ENCODE measurements around the gene MASP1. TPM values are rescaled to one million over a fixed set of nuclear protein-coding genes. Genes with fewer than 3 reads are reported as not detected.

The MASP1 gene
- polyA plus RNA-seq, 1 donor from 2014 or later: 0.19 TPM

DNA sequence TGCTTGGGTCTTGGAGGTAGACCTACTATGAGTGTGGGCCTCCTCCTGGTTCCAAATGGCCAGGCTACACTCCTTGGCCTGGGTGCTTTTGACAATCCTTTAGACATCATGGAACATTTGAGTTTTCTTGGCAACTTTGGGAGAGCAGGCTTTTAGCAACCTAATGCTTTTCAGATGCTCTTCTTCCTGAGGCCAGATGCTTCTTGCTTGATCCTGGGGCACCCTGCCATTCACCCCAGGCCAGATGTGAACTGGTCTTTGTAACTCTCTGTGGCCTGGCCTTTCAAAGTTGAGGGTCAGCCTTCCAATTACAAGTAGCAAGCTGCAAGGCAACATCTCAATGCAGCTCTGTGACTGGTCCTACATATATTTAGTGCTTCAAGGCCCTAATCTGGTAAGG lies 53.8 kb downstream of the MASP1 start:
- no peaks in the 10 kb centered on the region for H3K79me2 ChIP-seq (replicated peaks; ENCODE audit: insufficient read depth, low read length)
- H3K36me3 ChIP-seq (ENCODE audit: insufficient read depth, low read length): no peaks in the 10 kb centered on the region
- H2AFZ ChIP-seq (ENCODE audit: low read depth, low read length): no peak overlapping the region
- no peak overlapping the region for H3K27ac ChIP-seq (ENCODE audit: low read length)
- TF ChIP-seq RAD21 (conservative IDR thresholded peaks at IDR 0.05) (no peak), MXI1 (conservative IDR thresholded peaks at IDR 0.05; ENCODE audit: poor library complexity, severe bottlenecking) (no peak), TAF1 (IDR thresholded peaks at IDR 0.05; ENCODE audit: low read depth) (no peak), POLR2AphosphoS5 (IDR thresholded peaks at IDR 0.05) (no peak), EP300 (conservative IDR thresholded peaks at IDR 0.05; ENCODE audit: poor library complexity, severe bottlenecking) (no peak), SMC3 (conservative IDR thresholded peaks at IDR 0.05; ENCODE audit: poor library complexity) (no peak), EZH2 (IDR thresholded peaks at IDR 0.05; ENCODE audit: borderline replicate concordance, insufficient read depth, low read length, poor library complexity, severe bottlenecking) (no peak)
- TF ChIP-seq, protein P1, sequence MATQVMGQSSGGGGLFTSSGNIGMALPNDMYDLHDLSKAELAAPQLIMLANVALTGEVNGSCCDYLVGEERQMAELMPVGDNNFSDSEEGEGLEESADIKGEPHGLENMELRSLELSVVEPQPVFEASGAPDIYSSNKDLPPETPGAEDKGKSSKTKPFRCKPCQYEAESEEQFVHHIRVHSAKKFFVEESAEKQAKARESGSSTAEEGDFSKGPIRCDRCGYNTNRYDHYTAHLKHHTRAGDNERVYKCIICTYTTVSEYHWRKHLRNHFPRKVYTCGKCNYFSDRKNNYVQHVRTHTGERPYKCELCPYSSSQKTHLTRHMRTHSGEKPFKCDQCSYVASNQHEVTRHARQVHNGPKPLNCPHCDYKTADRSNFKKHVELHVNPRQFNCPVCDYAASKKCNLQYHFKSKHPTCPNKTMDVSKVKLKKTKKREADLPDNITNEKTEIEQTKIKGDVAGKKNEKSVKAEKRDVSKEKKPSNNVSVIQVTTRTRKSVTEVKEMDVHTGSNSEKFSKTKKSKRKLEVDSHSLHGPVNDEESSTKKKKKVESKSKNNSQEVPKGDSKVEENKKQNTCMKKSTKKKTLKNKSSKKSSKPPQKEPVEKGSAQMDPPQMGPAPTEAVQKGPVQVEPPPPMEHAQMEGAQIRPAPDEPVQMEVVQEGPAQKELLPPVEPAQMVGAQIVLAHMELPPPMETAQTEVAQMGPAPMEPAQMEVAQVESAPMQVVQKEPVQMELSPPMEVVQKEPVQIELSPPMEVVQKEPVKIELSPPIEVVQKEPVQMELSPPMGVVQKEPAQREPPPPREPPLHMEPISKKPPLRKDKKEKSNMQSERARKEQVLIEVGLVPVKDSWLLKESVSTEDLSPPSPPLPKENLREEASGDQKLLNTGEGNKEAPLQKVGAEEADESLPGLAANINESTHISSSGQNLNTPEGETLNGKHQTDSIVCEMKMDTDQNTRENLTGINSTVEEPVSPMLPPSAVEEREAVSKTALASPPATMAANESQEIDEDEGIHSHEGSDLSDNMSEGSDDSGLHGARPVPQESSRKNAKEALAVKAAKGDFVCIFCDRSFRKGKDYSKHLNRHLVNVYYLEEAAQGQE (IDR thresholded peaks at IDR 0.05; ENCODE audit: borderline replicate concordance): no peak
- TF ChIP-seq, protein P2, sequence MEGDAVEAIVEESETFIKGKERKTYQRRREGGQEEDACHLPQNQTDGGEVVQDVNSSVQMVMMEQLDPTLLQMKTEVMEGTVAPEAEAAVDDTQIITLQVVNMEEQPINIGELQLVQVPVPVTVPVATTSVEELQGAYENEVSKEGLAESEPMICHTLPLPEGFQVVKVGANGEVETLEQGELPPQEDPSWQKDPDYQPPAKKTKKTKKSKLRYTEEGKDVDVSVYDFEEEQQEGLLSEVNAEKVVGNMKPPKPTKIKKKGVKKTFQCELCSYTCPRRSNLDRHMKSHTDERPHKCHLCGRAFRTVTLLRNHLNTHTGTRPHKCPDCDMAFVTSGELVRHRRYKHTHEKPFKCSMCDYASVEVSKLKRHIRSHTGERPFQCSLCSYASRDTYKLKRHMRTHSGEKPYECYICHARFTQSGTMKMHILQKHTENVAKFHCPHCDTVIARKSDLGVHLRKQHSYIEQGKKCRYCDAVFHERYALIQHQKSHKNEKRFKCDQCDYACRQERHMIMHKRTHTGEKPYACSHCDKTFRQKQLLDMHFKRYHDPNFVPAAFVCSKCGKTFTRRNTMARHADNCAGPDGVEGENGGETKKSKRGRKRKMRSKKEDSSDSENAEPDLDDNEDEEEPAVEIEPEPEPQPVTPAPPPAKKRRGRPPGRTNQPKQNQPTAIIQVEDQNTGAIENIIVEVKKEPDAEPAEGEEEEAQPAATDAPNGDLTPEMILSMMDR (IDR thresholded peaks at IDR 0.05; ENCODE audit: poor library complexity, severe bottlenecking): no peak
- no peak overlapping the region for H3K4me2 ChIP-seq (ENCODE audit: low read length)
- no peaks in the 10 kb centered on the region for H3K27me3 ChIP-seq (ENCODE audit: insufficient read depth, low read depth, low read length)
- no peak overlapping the region for H3K4me3 ChIP-seq (ENCODE audit: low read length)
- no peaks in the 10 kb centered on the region for H3K9me3 ChIP-seq (ENCODE audit: low read length)
- H3F3A ChIP-seq (ENCODE audit: insufficient read depth, low read length, poor library complexity, severe bottlenecking): no peaks in the 10 kb centered on the region
- no peaks in the 10 kb centered on the region for H3K9me2 ChIP-seq (ENCODE audit: insufficient read depth, low read length)
- no peaks in the 10 kb centered on the region for H4K20me1 ChIP-seq (ENCODE audit: insufficient read depth)
- H3K9ac ChIP-seq (ENCODE audit: low read length): no peak overlapping the region

DNA sequence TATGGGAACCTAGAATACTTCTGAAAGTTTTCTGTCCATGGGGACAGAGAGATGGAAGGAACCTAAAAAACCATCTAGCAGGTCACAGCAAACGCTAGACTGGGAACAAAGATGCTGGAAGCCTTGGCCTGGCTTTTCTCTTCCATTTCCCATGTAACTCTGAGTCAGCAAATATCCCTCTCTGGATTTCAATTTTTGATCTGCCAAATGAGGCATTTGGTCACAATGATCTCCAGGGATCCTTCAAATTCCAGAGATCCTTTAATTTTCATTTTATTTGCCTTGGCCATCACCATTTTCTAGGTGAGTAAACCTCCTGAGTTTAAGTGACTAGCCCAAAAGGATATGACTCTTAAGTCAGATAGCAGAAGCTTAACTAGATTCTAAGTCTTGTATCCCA lies 54.6 kb downstream of the MASP1 start:
- Histone ChIP-seq H2AFZ (ENCODE audit: low read depth, low read length) (no peak overlapping the region), H3K9me2 (ENCODE audit: insufficient read depth, low read length) (no peaks in the 10 kb centered on the region)

More for the DNA sequence above, 54.6 kb downstream of the MASP1 start:
- Histone ChIP-seq H3K36me3 (ENCODE audit: insufficient read depth, low read length) (no peaks in the 10 kb centered on the region), H3K9ac (ENCODE audit: low read length) (no peak overlapping the region), H3K9me3 (ENCODE audit: low read length) (no peaks in the 10 kb centered on the region), H3F3A (ENCODE audit: insufficient read depth, low read length, poor library complexity, severe bottlenecking) (no peaks in the 10 kb centered on the region), H4K20me1 (ENCODE audit: insufficient read depth) (no peaks in the 10 kb centered on the region), H3K27ac (ENCODE audit: low read length) (no peak overlapping the region), H3K79me2 (replicated peaks; ENCODE audit: insufficient read depth, low read length) (no peaks in the 10 kb centered on the region), H3K4me2 (ENCODE audit: low read length) (no peak overlapping the region), H3K27me3 (ENCODE audit: insufficient read depth, low read depth, low read length) (no peaks in the 10 kb centered on the region), H3K4me3 (ENCODE audit: low read length) (no peak overlapping the region)
- TF ChIP-seq MXI1 (conservative IDR thresholded peaks at IDR 0.05; ENCODE audit: poor library complexity, severe bottlenecking) (no peak), SMC3 (conservative IDR thresholded peaks at IDR 0.05; ENCODE audit: poor library complexity) (no peak), RAD21 (conservative IDR thresholded peaks at IDR 0.05) (no peak), TAF1 (IDR thresholded peaks at IDR 0.05; ENCODE audit: low read depth) (no peak), POLR2AphosphoS5 (IDR thresholded peaks at IDR 0.05) (no peak), EP300 (conservative IDR thresholded peaks at IDR 0.05; ENCODE audit: poor library complexity, severe bottlenecking) (no peak), EZH2 (IDR thresholded peaks at IDR 0.05; ENCODE audit: borderline replicate concordance, insufficient read depth, low read length, poor library complexity, severe bottlenecking) (no peak)
- TF ChIP-seq, protein P1 (IDR thresholded peaks at IDR 0.05; ENCODE audit: borderline replicate concordance): no peak
- TF ChIP-seq, protein P2 (IDR thresholded peaks at IDR 0.05; ENCODE audit: poor library complexity, severe bottlenecking): no peak

Measured in neural cell (in vitro differentiated cells).